Measurements from ENCODE around the gene ZNF821.
"Not testable (repeated sequence)": the region's sequence is repeated elsewhere in the genome, so short reads cannot be mapped to it uniquely, and the experiment has no call there.

Gene ZNF821

DNA sequence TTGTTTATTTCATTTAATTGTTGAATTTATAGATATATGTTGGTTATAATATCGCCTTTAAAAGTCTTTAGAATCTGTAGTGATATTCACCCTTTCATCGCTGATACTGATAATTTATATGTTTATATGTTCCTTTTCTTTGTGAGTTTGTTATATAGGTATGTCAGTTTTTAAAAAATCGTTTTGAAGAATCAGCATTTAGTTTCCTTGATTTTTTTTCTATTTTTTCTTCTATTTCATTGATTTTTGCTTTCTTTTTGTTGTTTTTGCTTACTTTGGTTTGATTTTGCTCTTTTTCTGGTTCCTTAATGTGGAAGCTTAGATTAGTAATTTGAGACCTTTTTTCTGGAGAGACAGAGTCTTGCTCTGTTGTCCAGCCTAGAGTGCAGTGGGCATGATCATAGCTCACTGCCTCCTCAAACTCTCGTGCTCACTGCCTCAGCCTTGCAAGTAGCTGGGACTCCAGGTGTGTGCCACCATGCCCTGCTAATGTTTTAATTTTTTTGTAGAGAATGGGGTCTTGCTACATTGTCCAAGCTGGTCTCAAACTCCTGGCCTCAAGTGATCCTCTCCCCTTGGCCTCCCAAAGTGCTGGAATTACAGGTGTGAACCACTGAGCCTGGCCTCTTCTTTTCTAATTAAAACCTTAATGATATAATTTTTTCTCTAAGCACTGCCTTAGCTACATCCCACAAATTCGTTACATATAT, 18.8 kb upstream of the ZNF821 start:
- FAIRE-seq = no peak

DNA sequence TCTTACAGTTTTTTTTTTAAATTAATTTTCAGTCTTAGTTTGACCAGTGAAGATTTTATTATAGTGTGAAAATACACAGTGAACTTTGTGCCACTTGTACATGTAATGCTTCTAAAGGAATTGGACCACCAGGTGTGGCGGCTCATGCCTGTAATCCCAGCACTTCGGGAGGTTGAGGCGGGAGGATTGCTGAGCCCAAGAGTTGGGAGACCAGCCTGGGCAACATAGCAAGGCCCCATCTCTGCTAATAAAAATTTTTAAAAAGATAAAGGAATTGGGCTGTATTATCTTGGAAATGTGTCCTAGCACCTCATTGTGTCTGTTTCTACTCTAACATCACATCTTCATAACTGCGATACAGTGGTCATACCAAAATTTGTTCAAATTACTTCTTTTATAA, 15.2 kb upstream of the ZNF821 start:
- no peak for FAIRE-seq

- no peak for FAIRE-seq
Measured at GRCh38 chr16:71896764-71897368, 12.9 kb upstream of the ZNF821 start.

- no peak for FAIRE-seq
Measured at GRCh38 chr16:71895679-71896365, 11.8 kb upstream of the ZNF821 start.

DNA sequence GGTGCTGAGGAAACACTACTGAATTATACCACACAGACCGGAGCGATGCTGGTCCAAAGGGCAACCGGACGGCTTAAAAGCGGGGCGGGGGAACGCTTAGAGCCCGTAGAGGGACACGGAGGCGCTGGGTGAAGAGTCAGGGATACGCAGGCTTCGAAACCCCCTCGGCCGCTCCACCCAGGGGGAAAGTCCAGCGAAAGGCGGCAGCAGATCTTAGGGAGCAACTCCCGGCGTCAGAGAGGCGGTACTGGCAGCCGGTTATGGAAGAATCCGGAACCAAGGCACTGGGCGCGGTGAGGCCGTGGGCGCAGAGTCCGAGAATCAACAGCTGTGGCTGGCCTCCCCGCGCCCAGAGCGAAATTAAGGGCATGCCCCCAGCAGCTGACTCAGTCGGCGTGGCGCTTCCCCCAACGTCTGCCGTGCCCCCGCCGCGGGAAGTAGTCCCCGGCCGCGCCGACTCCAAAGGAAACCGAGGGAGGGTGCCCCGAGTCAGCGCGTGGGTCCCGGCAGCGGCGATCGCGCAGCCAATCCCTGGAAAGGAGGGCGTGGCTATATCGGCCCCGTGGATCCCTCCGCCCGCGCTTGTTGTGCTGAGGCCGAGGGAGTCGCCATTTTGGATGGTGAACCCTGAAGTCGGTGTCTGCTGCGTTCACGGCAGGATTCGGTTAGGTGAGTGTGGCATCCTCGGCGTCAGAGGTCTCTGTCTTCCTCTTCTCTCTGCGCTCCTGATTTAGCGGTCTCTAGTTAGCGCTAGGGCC, 11.1 kb upstream of the ZNF821 start, which contains the start of gene IST1:
Gene IST1 (plus strand): TSS at position 611 of the 758 bp plus-strand sequence. CDS start 20,110 bp downstream, outside the sequence.
- peak; percentile 46 for FAIRE-seq

GRCh38 chr16:71894229-71894920, 10.4 kb upstream of the ZNF821 start:
- FAIRE-seq = no peak

- FAIRE-seq = no peak
Measured at GRCh38 chr16:71893888-71894228, 9.9 kb upstream of the ZNF821 start.

DNA sequence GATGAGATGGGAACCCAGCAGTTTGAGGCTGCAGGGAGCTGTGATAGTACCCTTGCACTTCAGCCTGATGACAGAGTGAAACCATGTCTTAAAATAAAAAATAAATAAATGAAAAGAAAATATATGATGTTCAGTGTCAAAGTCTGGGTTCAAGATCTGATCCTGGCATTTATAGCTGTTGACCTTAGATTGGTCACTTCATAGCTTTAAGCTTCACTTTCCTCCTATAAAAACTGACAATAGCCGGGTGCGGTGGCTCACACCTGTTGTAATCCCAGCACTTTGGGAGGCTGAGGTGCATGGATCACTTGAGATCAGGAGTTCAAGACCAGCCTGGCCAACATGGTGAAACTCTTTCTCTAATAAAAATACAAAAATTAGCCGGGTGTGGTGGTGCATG, 5.2 kb upstream of the ZNF821 start:
- FAIRE-seq = no peak

DNA sequence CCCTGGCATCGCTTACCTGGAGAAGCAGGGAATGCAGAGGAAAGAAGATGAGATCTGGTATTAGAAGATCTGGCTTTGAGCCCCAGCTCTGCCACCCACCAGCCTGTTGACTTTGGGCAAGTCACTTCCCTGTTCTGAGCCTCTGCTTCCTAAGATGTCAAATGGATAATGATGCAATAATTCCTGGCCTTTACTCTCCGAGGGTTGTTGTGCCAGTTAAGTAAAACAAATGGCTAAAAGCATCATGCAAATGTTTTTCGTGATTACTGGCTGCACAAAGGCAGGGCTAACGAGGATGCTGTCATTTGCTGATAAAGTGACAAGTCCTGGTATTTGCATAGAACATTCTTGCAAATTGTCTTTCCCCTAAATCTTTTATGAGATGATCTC, 1.3 kb upstream of the ZNF821 start:
- no peak for FAIRE-seq

GRCh38 chr16:71883168-71883848, 674 bp downstream of the ZNF821 start:
- FAIRE-seq = no peak

DNA sequence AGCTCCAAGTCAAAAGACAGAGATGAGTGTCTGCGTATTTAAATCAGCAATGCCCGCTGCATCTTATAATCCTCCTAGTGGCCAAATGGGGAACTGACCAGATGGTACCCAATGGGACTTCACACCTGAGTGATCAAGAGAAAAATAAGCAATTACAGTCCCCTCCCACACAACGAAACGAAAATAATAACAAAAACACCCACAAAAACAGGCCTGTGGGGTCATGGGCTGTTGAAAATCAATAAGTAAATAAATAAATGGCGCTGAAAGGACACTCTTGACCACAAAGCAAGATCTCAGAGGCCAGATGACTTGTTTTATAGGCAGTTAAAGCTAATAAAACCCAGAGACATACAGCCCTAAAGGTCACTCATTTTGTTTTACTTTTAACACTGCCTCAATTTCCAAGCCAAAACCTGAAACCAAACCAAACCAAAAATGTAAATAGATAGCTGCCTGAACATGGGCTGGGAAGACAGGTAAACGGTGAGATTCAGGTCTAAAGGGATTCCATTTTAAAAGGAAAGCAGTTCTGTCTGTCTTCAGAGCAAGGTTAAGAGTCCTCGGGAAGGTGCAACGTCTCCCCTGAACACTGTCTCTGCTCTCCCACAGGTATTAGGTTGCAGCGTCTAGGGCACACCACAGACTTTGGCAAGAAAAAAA, 1.3 kb downstream of the ZNF821 start:
- FAIRE-seq = no peak

GRCh38 chr16:71880176-71880575, 3.8 kb downstream of the ZNF821 start:
- FAIRE-seq = no peak

GRCh38 chr16:71878911-71879310, 5.1 kb downstream of the ZNF821 start:
- FAIRE-seq = no peak

DNA sequence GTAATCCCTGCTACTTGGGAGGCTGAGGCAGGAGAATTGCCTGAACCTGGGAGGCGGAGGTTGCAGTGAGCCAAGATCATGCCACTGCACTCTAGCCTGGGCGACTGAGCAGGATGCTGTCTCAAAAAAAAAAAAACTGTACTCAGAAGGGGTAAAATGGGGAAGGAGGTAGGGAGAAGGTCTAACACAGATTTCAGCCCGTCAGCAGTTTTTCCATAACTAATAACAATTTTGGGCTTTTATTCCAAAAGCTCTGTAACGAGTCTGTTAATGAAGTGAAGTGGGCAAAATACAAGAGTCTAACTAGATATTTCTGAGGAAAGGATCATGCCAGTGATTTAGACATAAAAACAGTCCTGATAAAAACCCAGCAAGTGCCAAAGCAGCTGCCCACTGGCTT, 10.8 kb downstream of the ZNF821 start:
- FAIRE-seq = no peak

- FAIRE-seq = no peak
Measured at GRCh38 chr16:71870818-71871217, 13.2 kb downstream of the ZNF821 start.

DNA sequence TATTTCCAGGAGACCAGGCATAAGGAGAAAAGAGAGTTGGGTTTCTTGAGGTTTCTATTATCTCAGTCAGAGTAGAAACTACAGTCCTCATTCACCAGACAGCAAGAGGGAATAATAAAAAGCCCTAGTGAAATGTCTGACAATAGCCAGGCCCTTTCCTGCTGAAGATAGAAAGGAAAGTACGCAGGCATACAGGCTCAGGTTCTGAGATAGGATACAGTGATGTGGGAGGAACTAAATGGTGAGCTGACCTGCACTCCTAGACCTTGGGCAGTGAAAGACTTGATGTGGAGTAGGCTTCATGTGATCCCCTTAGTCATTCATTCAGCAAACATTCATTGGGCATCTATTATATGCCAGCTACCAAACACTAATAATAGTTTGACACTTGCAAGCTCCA, 14.9 kb downstream of the ZNF821 start:
- FAIRE-seq = no peak

DNA sequence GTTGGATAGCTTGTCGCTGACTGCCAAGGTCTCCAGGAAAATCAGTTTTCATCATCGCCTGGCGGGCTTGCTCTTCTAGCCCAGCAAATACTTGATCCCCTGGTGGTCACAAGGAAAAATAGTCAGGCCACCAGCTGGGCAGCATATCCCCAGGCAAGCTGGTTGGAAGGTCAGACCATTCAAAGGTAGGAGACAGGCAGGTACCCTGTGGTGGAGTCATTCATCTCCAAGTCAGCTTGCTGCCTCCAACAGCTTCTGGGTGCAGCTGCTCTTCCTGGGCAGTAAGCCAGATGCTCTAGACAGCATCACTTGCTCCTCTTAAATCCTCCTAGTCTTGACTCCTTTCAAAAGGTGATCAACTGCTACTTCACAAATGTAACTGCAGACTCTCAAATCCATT, 16.0 kb downstream of the ZNF821 start:
- FAIRE-seq = no peak

DNA sequence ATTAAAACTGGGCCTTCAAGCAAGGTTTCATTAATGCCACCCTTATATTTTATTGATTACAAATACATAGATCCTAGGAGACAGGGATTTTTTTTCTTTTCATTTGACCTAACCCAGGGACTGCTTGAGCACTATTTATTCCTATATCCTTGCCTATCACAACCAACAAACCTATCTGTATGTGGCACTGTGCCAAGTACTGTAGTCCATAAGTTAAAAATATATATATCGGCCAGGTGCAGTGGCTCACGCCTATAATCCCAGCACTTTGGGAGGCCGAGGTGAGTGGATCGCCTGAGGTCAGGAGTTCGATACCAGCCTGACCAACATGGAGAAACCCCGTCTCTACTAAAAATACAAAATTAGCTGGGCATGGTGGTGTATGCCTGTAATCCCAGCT, 16.8 kb downstream of the ZNF821 start:
- not testable (repeated sequence) for FAIRE-seq

GRCh38 chr16:71865173-71865863, 18.7 kb downstream of the ZNF821 start:
- no peak for FAIRE-seq

DNA sequence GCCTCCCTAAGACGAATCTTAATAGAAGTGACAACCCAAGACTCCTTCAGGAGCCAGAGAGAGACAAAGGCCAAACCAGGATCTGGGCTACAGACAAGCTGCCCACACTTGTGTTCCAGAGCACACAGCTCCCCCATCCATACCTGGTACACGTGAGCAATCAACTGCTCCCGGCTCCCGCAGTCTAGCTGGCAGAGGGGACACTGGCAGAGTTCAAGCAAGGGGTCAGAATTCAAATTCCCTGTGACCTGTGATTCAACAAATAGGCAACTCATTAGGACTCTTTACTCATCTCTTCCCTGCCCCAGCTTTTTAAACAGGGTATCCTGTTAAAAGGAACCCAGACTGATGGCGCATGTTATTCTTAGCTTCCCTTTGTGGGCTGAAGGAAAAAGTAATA, 20.0 kb downstream of the ZNF821 start:
- no peak for FAIRE-seq

Data from endometrium (tissue), 2 donors.